Measurements from ENCODE around the gene RET. TPM values are rescaled to one million over a fixed set of nuclear protein-coding genes. Genes with fewer than 3 reads are reported as not detected.

RET gene
- polyA plus RNA-seq, 3 donors: 0.08 to 0.39 (median 0.14) TPM

DNA sequence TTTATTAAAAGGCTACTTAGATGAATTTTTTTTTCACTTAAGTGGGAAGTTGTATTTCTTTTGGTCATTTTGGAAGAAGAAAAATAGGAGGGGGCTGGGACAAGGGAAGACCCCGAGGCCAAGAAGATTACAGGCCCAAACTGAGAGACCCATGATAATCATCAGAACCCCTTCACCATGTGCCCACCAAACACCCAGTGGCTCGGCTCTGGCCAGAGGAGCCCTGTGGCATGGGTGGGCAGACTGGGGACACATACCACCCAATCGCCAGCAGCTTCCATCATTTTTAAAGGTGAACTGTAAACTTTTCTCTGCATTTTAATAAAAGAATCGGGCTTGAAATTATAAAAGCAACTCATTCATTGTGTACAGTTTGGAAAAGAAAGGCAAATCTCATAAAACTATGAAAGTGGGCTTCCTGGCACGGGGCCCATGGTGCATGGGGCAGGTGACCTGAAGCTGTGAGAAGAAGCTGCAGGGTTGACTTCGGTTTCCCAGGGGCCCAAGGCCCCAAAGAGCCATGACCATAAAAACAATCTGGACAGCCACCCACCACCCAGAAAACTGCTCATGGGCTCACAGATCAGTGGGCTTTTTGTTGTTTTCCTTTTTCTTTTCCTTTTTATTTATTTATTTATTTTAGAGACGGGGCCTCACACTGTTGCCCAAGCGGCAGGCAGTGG is 29.4 kb upstream of the RET start:
- H2AFZ ChIP-seq (ENCODE audit: insufficient read depth, low read depth, low read length, poor library complexity, severe bottlenecking): no peak overlapping the region
- Mint-ChIP-seq H3K27ac (no peak overlapping the region), H3K27me3 (ENCODE audit: low read depth in 3 of 3) (peaks cover 2 to 11% (median 5%) of the 10 kb centered on the region in 3 donors), H3K9me3 (no peaks in the 10 kb centered on the region), H3K36me3 (no peaks in the 10 kb centered on the region), H3K4me1 (no peaks in the 10 kb centered on the region), H3K4me3 (no peak overlapping the region)
- H3K36me3 ChIP-seq (replicated peaks in 1 of 2; ENCODE audit: control insufficient read depth in 1 of 2, insufficient read depth in 2 of 2, low read length in 2 of 2): no peaks in the 10 kb centered on the region
- no peak overlapping the region for H3K27ac ChIP-seq (ENCODE audit: low read depth in 1 of 2, low read length in 2 of 2)
- no peaks in the 10 kb centered on the region for H3K9me3 ChIP-seq (replicated peaks in 1 of 2; ENCODE audit: control insufficient read depth in 1 of 2, insufficient read depth in 1 of 2, low read length in 2 of 2)
- H3K4me1 ChIP-seq (ENCODE audit: control insufficient read depth in 1 of 2, insufficient read depth in 2 of 2, low read length in 2 of 2): no peaks in the 10 kb centered on the region
- no peaks in the 10 kb centered on the region for H4K20me1 ChIP-seq (ENCODE audit: insufficient read depth, low read length)
- no peak for DNase-seq
- TF ChIP-seq, protein P1, sequence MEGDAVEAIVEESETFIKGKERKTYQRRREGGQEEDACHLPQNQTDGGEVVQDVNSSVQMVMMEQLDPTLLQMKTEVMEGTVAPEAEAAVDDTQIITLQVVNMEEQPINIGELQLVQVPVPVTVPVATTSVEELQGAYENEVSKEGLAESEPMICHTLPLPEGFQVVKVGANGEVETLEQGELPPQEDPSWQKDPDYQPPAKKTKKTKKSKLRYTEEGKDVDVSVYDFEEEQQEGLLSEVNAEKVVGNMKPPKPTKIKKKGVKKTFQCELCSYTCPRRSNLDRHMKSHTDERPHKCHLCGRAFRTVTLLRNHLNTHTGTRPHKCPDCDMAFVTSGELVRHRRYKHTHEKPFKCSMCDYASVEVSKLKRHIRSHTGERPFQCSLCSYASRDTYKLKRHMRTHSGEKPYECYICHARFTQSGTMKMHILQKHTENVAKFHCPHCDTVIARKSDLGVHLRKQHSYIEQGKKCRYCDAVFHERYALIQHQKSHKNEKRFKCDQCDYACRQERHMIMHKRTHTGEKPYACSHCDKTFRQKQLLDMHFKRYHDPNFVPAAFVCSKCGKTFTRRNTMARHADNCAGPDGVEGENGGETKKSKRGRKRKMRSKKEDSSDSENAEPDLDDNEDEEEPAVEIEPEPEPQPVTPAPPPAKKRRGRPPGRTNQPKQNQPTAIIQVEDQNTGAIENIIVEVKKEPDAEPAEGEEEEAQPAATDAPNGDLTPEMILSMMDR (IDR thresholded peaks at IDR 0.05): no peak
- WGBS (ENCODE audit: insufficient coverage): 80% methylated on average over 2 of the region's 8 CpGs
- intact Hi-C loops (cut with micrococcal nuclease): no loop called here
- H3K79me2 ChIP-seq (ENCODE audit: insufficient read depth, low read length): no peaks in the 10 kb centered on the region
- no peaks in the 10 kb centered on the region for H3K27me3 ChIP-seq (ENCODE audit: control insufficient read depth in 2 of 2, insufficient read depth in 2 of 2, low read length in 2 of 2)
- no peak overlapping the region for H3K4me3 ChIP-seq (replicated peaks in 1 of 3; ENCODE audit: low read depth in 2 of 3, low read length in 3 of 3)
- no peak overlapping the region for H3K4me2 ChIP-seq (replicated peaks; ENCODE audit: extremely low read depth, low read length, poor library complexity, severe bottlenecking)
- no peak overlapping the region for H3K9ac ChIP-seq (ENCODE audit: insufficient read depth, low read length, poor library complexity, severe bottlenecking)

DNA sequence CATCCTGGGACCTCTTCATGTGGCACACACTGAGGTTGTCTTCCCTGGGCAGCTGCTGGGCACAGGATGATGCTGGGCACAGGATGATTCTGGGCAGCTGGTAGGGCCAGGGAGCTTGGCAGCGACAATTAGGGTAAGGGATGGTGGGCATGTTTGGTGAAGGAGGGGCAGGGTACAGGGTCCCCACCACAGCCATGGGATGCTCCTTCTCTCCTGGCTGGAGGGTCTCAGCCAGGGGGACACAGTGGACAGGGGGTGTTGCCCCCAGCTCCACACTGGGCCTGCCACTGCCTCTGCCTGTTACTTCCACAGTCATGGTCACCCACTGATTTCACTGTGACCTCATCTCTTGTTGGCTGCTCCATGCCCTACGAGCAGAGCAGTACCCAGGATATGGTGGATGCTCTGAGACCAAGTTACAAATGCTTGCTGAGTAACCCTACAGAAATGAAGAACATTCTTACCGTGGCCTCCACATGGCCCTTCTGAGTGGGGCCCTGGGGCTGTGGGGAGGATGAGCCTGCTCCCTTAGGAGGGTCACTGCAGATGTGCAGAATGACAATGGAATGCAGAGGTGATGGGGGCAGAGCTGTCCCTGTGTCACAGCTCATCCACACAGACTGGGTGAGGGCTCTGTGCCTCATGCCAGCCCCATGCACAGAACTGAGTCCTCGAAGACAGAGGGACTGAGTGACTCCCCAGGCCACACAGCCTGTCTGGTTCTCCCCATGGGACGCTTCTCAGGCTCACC is 28.4 kb upstream of the RET start:
- Mint-ChIP-seq H3K36me3 (no peaks in the 10 kb centered on the region), H3K4me3 (no peak overlapping the region), H3K9me3 (no peaks in the 10 kb centered on the region), H3K4me1 (no peaks in the 10 kb centered on the region), H3K27ac (no peak overlapping the region), H3K27me3 (ENCODE audit: low read depth in 3 of 3) (peaks cover 7 to 15% (median 8%) of the 10 kb centered on the region in 3 donors)
- H3K79me2 ChIP-seq (ENCODE audit: insufficient read depth, low read length): no peaks in the 10 kb centered on the region
- H3K36me3 ChIP-seq (replicated peaks in 1 of 2; ENCODE audit: control insufficient read depth in 1 of 2, insufficient read depth in 2 of 2, low read length in 2 of 2): no peaks in the 10 kb centered on the region
- H4K20me1 ChIP-seq (ENCODE audit: insufficient read depth, low read length): no peaks in the 10 kb centered on the region
- H3K27me3 ChIP-seq (ENCODE audit: control insufficient read depth in 2 of 2, insufficient read depth in 2 of 2, low read length in 2 of 2): peaks cover 0 to 3% of the 10 kb centered on the region in 2 donors
- no peaks in the 10 kb centered on the region for H3K4me1 ChIP-seq (ENCODE audit: control insufficient read depth in 1 of 2, insufficient read depth in 2 of 2, low read length in 2 of 2)
- no peaks in the 10 kb centered on the region for H3K9me3 ChIP-seq (replicated peaks in 1 of 2; ENCODE audit: control insufficient read depth in 1 of 2, insufficient read depth in 1 of 2, low read length in 2 of 2)
- intact Hi-C loops (cut with micrococcal nuclease): no loop called here
- H3K9ac ChIP-seq (ENCODE audit: insufficient read depth, low read length, poor library complexity, severe bottlenecking): no peak overlapping the region
- H2AFZ ChIP-seq (ENCODE audit: insufficient read depth, low read depth, low read length, poor library complexity, severe bottlenecking): no peak overlapping the region
- no peak overlapping the region for H3K4me3 ChIP-seq (replicated peaks in 1 of 3; ENCODE audit: low read depth in 2 of 3, low read length in 3 of 3)
- 89% methylated on average over 5 of the region's 5 CpGs for WGBS (ENCODE audit: insufficient coverage)
- DNase-seq: no peak
- H3K27ac ChIP-seq (ENCODE audit: low read depth in 1 of 2, low read length in 2 of 2): no peak overlapping the region
- TF ChIP-seq, protein P1 (IDR thresholded peaks at IDR 0.05): no peak
- H3K4me2 ChIP-seq (replicated peaks; ENCODE audit: extremely low read depth, low read length, poor library complexity, severe bottlenecking): no peak overlapping the region

All from CD14-positive monocyte (primary cell).